ENCODE results near the gene GLYATL1.
"Not testable (repeated sequence)": the region's sequence is repeated elsewhere in the genome, so short reads cannot be mapped to it uniquely, and the experiment has no call there.

GLYATL1 gene

GRCh38 chr11:58998480-58999290 lies 59.4 kb downstream of the GLYATL1 start:
- DNase-seq (ENCODE audit: low read depth, low spot score) = no peak

GRCh38 chr11:58999291-58999680 lies 60.0 kb downstream of the GLYATL1 start:
- DNase-seq (ENCODE audit: low read depth, low spot score) = no peak

GRCh38 chr11:59000003-59000402 lies 60.7 kb downstream of the GLYATL1 start:
- DNase-seq (ENCODE audit: low read depth, low spot score) = no peak

- DNase-seq (ENCODE audit: low read depth, low spot score) = not testable (repeated sequence)
Observed at GRCh38 chr11:59002006-59002405, 62.7 kb downstream of the GLYATL1 start.
